Nephron progenitor cell (in vitro differentiated cells): Measurements from ENCODE around the gene NANOG.
A peak's percentile ranks its signal among the peaks of the same experiment; 100 is the strongest.
"Not testable (repeated sequence)": the region's sequence is repeated elsewhere in the genome, so short reads cannot be mapped to it uniquely, and the experiment has no call there.

ENCODE experiments used
- DNase-seq: peaks from one replicate; pipeline ENCODE4 v3.0.0; 2021
- H3K27ac Mint-ChIP-seq: 2 replicates; pipeline ENCODE4 v1.8.0; 2021; ENCODE audit warnings: mild to moderate bottlenecking, moderate library complexity, mixed read lengths
- H3K27me3 Mint-ChIP-seq: 2 replicates; pipeline ENCODE4 v1.8.0; 2021; ENCODE audit warnings: mild to moderate bottlenecking, low read depth, mixed read lengths; ENCODE audit not compliant: poor library complexity
- H3K36me3 Mint-ChIP-seq: 2 replicates; pipeline ENCODE4 v1.8.0; 2021; ENCODE audit warnings: low read depth, mixed read lengths
- H3K4me1 Mint-ChIP-seq: 2 replicates; pipeline ENCODE4 v1.8.0; 2021; ENCODE audit warnings: mixed read lengths
- H3K4me3 Mint-ChIP-seq: 2 replicates; pipeline ENCODE4 v1.8.0; 2021; ENCODE audit warnings: mild to moderate bottlenecking, moderate library complexity, mixed read lengths
- H3K9me3 Mint-ChIP-seq: 2 replicates; pipeline ENCODE4 v1.8.0; 2021; ENCODE audit warnings: mild to moderate bottlenecking, moderate library complexity, mixed read lengths
- TF ChIP-seq, protein P1 (sequence below): fragments of 200-600 bp; sonication (generic); IDR thresholded peaks from 2 replicates; pipeline ENCODE4 v1.5.0; 2021; ENCODE audit warnings: antibody characterized with exemption

NANOG gene

DNA sequence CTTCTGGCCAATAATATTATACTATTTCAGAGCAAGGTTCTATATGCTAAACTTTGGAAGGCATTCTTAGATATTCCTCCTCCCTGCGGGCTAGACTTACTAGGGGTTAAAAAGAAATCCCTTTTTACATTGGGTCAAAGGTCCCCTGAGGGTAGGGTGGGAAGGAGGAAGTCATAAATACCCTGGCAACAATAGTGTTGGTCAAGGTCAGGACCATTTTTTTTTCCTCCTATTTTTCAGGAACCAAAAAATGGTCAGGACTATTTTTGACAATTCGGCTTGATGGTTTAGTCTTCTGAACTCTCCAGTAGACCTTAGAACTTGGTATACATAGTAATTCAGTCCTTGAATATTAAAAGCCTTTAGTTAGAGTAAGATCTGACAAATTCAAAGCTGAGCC is 4.5 kb upstream of the NANOG start:
- Mint-ChIP-seq H3K27me3 (peaks cover 39% of the 10 kb centered on the region), H3K9me3 (no peaks in the 10 kb centered on the region), H3K36me3 (no peaks in the 10 kb centered on the region), H3K4me3 (no peak overlapping the region), H3K27ac (no peak overlapping the region), H3K4me1 (peaks cover 29% of the 10 kb centered on the region)
- no peak for DNase-seq
- TF ChIP-seq, protein P1, sequence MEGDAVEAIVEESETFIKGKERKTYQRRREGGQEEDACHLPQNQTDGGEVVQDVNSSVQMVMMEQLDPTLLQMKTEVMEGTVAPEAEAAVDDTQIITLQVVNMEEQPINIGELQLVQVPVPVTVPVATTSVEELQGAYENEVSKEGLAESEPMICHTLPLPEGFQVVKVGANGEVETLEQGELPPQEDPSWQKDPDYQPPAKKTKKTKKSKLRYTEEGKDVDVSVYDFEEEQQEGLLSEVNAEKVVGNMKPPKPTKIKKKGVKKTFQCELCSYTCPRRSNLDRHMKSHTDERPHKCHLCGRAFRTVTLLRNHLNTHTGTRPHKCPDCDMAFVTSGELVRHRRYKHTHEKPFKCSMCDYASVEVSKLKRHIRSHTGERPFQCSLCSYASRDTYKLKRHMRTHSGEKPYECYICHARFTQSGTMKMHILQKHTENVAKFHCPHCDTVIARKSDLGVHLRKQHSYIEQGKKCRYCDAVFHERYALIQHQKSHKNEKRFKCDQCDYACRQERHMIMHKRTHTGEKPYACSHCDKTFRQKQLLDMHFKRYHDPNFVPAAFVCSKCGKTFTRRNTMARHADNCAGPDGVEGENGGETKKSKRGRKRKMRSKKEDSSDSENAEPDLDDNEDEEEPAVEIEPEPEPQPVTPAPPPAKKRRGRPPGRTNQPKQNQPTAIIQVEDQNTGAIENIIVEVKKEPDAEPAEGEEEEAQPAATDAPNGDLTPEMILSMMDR = no peak

DNA sequence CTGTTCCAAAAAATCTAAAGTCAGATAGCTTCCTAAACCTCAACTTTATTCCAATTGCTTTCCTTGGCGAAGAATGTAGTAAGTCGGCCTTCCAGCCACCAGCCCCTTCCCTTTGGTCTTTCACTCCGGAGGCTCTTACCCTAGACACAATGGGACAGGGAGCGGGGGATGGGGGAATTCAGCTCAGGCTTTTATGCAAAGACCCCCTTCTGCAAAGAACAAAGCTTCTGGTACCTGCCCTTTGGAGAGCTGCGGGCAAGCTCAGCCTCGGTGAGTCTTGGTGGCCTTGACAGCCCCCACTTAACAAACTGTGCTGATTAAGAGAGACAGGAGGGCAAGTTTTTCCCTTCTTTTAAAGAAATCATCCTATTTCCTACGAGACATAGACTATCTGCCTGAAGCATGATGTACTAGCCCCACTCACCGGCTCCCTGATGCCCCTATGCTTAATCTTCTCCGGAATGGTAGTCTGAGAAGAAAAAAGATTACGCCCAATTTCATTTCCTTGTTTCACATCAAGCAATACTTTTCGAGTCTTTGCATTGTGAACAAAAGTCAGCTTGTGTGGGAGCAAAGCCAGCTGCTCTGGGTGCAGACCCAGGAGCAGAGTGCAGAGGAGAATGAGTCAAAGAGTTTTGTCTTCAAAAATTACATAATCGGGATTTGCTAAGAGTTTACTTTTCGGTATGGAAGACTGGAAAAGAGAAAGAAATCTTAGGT is 1.5 kb upstream of the NANOG start:
- no peaks in the 10 kb centered on the region for H3K9me3 Mint-ChIP-seq
- no peak for DNase-seq
- peaks cover 29% of the 10 kb centered on the region for H3K4me1 Mint-ChIP-seq
- H3K27me3 Mint-ChIP-seq = peaks cover 53% of the 10 kb centered on the region
- no peak overlapping the region for H3K4me3 Mint-ChIP-seq
- H3K27ac Mint-ChIP-seq = no peak overlapping the region
- H3K36me3 Mint-ChIP-seq = no peaks in the 10 kb centered on the region
- TF ChIP-seq, protein P1 = no peak

DNA sequence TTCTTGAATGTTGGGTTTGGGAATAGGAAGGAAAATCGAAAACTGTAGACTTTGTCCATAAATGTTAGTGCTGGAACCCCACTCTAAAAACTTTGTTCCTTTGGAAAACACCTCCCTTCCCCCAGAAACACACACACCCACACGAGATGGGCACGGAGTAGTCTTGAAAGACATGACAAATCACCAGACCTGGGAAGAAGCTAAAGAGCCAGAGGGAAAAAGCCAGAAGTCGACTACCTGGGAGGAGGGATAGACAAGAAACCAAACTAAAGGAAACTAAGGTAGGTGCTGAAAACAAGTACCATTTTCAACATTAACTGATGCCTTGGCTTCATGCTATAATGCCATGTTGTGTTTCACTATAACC is 925 bp upstream of the NANOG start:
- Mint-ChIP-seq H3K27ac (no peak overlapping the region), H3K27me3 (peaks cover 53% of the 10 kb centered on the region), H3K36me3 (no peaks in the 10 kb centered on the region), H3K9me3 (no peaks in the 10 kb centered on the region), H3K4me3 (no peak overlapping the region), H3K4me1 (peaks cover 29% of the 10 kb centered on the region)
- TF ChIP-seq, protein P1 = no peak
- no peak for DNase-seq

DNA sequence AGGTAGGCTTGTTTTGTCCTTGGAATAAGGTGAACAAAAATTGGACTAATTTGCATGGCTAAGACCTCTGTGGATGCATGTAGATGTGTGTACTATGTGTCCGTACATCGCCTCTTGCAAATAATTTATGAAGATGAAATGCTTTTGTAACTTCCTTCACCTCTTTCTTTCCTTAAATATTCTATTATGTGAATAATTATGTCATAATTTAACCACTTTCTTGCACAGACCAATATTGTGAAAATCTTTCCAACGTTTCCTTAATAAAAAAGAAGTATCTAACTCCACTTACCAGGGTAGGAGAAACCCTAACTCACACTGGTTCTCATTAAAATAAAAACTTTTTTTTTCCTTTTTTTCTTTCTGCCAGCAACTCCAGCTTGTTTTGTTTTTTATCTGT is 4.0 kb downstream of the NANOG start:
- Mint-ChIP-seq H3K4me1 (peaks cover 10% of the 10 kb centered on the region), H3K36me3 (no peaks in the 10 kb centered on the region), H3K27ac (no peak overlapping the region), H3K27me3 (peaks cover 33% of the 10 kb centered on the region), H3K9me3 (no peaks in the 10 kb centered on the region), H3K4me3 (no peak overlapping the region)
- TF ChIP-seq, protein P1 = no peak
- no peak for DNase-seq

DNA sequence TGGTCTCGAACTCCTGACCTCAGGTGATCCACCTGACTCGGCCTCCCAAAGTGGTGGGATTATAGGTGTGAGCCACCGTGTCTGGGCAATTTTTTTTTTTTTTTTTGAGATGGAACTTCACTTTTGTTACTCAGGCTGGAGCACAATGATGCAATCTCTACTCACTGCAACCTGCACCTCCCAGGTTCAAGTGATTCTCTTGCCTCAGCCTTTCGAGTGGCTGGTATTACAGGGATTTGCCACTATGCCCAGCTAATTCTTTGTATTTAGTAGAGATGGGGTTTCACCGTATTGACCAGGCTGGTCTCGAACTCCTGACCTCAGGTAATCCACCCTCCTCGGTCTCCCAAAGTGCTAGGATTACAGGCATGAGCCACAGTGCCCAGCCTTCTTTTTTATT is 8.1 kb downstream of the NANOG start:
- H3K4me1 Mint-ChIP-seq = peaks cover 17% of the 10 kb centered on the region
- not testable (repeated sequence) for H3K36me3 Mint-ChIP-seq, DNase-seq, H3K27me3 Mint-ChIP-seq, H3K27ac Mint-ChIP-seq, H3K4me3 Mint-ChIP-seq, H3K9me3 Mint-ChIP-seq

DNA sequence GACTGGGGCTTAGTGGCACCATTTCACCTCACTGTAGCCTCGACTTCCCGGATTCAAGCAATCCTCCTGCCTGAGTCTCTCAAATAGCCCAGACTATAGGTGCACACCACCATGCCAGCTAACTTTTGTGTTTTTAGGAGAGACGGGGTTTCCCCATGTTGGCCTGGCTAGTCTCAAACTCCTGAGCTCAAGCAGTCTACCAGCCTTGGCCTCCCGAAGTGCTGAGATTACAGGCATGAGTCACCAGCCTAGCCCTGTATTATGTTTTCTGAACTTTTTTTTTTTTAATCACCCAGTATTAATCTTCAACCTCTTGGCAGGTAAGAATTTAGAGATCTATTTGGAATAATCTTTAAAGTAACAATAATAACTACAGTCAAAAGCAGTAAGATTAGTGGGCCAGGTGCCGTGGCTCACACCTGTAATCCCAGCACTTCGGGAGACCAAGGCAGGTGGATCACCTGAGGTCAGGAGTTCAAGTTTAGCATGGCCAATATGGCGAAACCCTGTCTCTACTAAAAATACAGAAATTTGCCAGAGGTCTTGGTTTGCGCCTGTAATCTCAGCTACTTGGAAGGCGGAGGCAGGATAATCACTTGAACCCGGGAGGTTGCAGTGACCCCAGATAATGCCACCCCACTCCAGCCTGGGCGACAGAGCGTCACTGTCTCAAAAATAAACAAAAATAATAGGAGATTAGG is 8.6 kb downstream of the NANOG start:
- Mint-ChIP-seq H3K9me3 (no peaks in the 10 kb centered on the region), H3K27ac (peak overlapping the region; percentile 19), H3K4me1 (peaks cover 23% of the 10 kb centered on the region), H3K36me3 (no peaks in the 10 kb centered on the region), H3K4me3 (no peak overlapping the region), H3K27me3 (peaks cover 3% of the 10 kb centered on the region)
- TF ChIP-seq, protein P1 = no peak
- DNase-seq = no peak

DNA sequence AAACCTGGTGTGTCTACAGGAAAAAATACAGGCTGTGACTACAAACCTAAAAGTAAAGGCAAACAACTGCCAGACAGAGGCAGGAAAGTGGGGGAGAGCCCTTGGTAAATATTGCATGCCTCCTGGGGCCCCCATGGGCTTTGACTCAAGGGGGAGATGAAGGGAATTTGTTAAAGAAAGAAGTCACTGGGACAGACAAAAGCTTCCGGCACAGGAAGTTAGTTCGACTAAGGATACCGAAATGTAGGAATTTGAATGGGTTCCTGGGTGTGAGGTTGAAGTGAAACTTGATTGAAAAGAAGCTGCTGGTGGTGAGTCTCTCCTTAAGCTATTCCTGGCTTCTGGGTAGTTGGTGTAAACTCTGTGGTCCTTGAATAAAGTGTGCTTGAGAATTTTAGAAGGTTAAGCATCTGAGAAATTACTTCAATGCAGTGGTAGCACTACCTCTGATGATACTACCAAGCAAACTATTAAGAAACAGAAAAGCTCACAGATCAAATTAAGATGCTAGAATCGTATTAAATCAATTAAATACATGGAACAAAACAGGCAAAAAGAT is 9.6 kb downstream of the NANOG start:
- H3K36me3 Mint-ChIP-seq, H3K9me3 Mint-ChIP-seq, H3K4me3 Mint-ChIP-seq, H3K27me3 Mint-ChIP-seq, DNase-seq: not testable (repeated sequence)
- H3K4me1 Mint-ChIP-seq = peaks cover 23% of the 10 kb centered on the region
- H3K27ac Mint-ChIP-seq = peak overlapping the region; percentile 15
